Measurements from ENCODE around the gene CRADD. TPM values are rescaled to one million over a fixed set of nuclear protein-coding genes. Genes with fewer than 3 reads are reported as not detected.

CRADD gene
- total RNA-seq, 2 donors from 2014 or later: 56.1 to 94.8 TPM

DNA sequence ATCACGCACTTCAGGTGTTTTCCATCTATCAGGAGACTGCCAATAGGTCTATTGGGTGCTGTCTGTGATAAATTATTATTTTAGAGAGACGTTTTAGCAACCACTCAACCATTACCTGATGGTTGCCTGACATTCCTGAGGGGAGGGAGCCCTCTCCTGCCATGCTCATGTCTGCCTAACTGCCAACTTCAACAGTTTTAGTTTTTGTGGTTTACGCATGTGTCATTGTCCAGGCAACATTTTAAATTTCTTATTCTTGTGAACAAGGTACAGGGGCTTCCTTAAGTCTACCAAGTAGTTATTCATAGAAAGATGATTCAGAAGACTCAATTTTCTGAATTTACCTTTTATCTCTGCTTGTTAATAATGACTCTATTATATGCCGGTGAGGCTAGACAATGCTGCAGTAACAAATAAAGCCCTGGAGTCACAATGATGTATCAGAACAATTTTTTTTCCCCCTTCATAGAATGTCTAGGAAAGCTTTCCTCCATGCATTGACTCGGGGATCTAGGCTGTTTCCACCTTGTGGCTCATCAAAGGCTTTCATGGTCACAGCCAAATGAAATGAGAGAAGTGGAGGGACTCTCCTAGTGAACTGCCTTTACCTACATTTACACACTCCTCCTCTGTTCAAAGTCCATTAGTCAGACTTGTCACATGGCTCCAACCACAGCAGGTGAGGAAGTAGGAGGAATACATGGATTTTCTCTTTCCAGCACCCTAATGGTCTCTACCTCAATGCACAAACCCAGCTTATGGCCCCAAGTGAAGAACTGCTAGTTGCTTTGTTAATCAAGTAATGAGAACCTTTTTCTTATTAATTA lies 225.8 kb downstream of the CRADD start:
- Histone ChIP-seq H3K27me3 (no peaks in the 10 kb centered on the region), H3K9me3 (peaks cover 0 to 4% of the 10 kb centered on the region in 2 donors), H3K4me1 (no peaks in the 10 kb centered on the region), H3K27ac (no peak overlapping the region), H3K36me3 (no peaks in the 10 kb centered on the region), H3K4me3 (no peak overlapping the region)
- no peak for DNase-seq (ENCODE audit: low spot score)
- TF ChIP-seq, protein P1, sequence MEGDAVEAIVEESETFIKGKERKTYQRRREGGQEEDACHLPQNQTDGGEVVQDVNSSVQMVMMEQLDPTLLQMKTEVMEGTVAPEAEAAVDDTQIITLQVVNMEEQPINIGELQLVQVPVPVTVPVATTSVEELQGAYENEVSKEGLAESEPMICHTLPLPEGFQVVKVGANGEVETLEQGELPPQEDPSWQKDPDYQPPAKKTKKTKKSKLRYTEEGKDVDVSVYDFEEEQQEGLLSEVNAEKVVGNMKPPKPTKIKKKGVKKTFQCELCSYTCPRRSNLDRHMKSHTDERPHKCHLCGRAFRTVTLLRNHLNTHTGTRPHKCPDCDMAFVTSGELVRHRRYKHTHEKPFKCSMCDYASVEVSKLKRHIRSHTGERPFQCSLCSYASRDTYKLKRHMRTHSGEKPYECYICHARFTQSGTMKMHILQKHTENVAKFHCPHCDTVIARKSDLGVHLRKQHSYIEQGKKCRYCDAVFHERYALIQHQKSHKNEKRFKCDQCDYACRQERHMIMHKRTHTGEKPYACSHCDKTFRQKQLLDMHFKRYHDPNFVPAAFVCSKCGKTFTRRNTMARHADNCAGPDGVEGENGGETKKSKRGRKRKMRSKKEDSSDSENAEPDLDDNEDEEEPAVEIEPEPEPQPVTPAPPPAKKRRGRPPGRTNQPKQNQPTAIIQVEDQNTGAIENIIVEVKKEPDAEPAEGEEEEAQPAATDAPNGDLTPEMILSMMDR (IDR thresholded peaks at IDR 0.05): no peak

DNA sequence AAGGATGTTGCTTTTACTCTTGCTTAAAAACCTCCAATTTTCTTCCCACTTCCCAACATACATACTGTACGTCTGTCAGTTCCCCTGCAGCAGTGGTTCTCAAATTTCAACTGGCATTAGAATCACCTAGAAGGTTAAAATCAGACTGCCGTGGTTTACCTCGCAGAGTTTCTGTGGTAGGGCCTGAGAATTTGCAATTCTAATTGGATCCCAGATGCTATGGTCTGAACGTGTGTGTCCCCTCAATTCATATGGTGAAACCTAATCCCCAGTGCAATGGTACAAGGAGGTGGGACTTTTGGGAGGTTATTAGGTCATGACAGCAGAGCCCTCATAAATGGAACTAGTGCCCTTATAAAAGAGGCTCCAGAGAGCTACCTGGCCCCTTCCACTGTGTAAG lies 226.9 kb downstream of the CRADD start:
- TF ChIP-seq, protein P1 (IDR thresholded peaks at IDR 0.05): no peak
- no peak for DNase-seq (ENCODE audit: low spot score)

DNA sequence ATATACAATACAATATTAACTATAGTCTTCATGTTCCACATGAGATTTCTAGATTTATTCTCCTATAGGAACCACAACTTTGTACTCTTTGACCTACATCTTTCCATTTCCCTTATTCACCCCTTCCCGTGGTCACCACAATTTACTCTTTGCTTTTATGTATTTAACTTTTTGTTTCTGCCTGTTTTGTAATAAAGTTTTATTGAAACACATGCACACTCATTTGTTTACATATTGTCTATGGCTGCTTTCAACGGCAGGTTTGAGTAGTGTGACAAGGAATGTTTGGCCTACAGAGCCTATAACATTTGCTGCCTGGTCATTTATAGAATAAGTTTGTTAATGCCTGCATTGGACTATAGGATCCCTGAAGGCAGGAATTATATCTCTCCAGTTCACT lies 231.1 kb downstream of the CRADD start:
- no peak for DNase-seq (ENCODE audit: low spot score)
- Histone ChIP-seq H3K4me3 (no peak overlapping the region), H3K4me1 (peaks cover 0 to 7% of the 10 kb centered on the region in 2 donors), H3K36me3 (no peaks in the 10 kb centered on the region), H3K27ac (no peak overlapping the region), H3K9me3 (no peaks in the 10 kb centered on the region), H3K27me3 (no peaks in the 10 kb centered on the region)
- TF ChIP-seq, protein P1 (IDR thresholded peaks at IDR 0.05): no peak

More for the DNA sequence above, 226.9 kb downstream of the CRADD start:
- Histone ChIP-seq H3K9me3 (peaks cover 0 to 4% of the 10 kb centered on the region in 2 donors), H3K27me3 (no peaks in the 10 kb centered on the region), H3K4me1 (peaks cover 0 to 5% of the 10 kb centered on the region in 2 donors), H3K4me3 (no peak overlapping the region), H3K36me3 (no peaks in the 10 kb centered on the region), H3K27ac (no peak overlapping the region)

DNA sequence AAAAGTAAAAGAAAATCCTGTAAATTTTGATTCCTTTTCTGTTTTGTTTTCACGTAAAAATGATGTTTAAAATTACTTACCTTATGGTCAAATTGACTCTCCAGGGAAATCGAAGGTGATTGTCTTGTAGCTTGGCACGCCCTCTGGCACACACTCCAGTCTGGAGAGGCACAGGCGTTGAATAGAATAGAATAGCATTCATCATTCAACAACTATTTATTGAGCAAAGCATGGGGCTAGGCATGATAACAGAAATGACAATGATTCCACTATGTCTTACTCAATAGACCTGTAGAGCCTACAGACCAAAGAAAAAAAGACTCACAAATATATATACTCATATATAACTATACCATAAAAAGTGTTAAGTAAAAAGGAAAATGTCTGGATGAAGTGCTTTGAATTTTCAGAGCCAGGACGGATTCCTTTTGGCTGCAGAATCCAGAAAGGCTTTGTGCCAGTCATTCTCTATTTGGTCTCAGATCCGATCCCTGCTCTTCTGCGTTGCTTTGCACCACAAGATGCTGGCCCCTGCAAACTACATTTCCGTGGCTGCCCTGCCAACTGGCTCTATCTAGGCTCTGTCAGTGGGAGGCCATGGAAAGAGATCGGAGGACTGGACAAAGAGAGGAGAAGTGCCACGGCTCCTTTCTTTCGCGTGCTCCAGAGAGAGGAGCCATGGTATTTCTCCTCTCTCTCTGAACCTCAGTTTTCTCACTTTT lies 231.8 kb downstream of the CRADD start:
- Histone ChIP-seq H3K9me3 (no peaks in the 10 kb centered on the region), H3K27ac (no peak overlapping the region), H3K27me3 (no peaks in the 10 kb centered on the region), H3K36me3 (no peaks in the 10 kb centered on the region), H3K4me1 (peaks cover 0 to 8% of the 10 kb centered on the region in 2 donors), H3K4me3 (no peak overlapping the region)
- DNase-seq (ENCODE audit: low spot score): no peak
- TF ChIP-seq, protein P1 (IDR thresholded peaks at IDR 0.05): no peak

DNA sequence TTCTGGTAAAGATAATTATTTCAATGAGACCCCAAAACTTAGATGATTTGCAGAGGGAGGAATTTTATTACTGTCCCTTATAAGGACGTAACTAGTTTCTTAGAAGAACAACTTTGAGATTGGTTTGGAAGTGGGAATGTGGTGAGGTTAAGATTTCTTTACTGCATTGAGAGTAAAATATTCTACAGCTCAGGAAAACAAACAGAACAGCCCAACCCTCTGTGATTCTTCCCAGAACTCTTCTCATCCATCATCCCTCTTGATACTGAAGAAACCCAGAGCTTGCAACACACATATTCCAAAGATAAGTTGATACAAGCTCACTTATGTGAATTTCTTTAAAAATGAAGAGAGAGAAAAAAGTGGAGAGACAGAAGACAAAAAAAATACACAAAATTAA lies 234.2 kb downstream of the CRADD start:
- Histone ChIP-seq H3K4me3 (no peak overlapping the region), H3K27me3 (no peaks in the 10 kb centered on the region), H3K9me3 (no peaks in the 10 kb centered on the region), H3K27ac (no peak overlapping the region), H3K36me3 (no peaks in the 10 kb centered on the region), H3K4me1 (peaks cover 0 to 12% of the 10 kb centered on the region in 2 donors)
- TF ChIP-seq, protein P1 (IDR thresholded peaks at IDR 0.05): no peak
- DNase-seq (ENCODE audit: low spot score): no peak
